ENCODE measurements around the gene ARHGEF10L.

DNA sequence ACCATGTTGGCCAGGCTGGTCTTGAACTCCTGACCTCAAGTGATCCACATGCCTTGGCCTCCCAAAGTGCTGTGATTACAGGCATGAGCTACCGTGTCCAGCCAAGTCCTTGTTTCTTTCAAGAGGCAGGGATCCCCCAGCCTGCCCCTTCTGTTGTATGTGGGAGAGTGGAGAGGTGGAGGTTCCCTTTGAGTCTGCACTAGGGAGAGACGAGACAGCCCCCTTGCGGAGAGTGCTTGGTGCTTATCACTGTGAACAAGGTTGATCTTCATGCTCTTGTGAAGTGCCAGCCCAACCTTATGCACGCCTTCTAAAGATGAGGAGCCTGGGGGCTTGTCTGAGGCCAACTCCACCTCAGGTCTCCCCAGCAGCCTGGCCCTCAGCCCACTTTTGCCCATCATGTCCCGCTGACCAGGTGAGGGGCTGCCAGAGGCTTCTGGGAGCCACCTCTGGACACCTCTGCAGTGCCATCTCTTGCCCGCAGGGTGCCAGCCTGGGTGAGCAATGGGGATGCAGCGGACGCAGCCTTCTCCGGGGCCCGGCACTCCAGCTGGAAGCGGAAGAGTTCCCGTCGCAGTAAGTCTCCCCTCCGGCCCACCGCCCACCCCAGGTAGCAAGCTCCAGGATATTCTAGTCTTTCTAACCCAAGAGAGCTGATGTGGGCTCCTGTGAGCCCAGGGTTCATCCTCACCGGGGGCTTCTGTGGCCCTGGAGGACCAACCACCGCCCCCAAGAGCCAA lies 62.3 kb downstream of the ARHGEF10L start:
- TF ChIP-seq GATA3 (IDR thresholded peaks at IDR 0.05; ENCODE audit: low read depth, low read length) (no peak), GATA2 (IDR thresholded peaks at IDR 0.05; ENCODE audit: low read depth, low read length) (no peak)

Measured in SH-SY5Y (cell line).